HEK293 (cell line): ENCODE data around the gene MT1A.

Experiments used
- MEIS1 ChIP-seq: sonication (generic); formaldehyde crosslinking; IDR thresholded peaks from 2 replicates; pipeline ENCODE4 v1.8.1; 2022; ENCODE audit warnings: missing genetic modification reagents, mild to moderate bottlenecking, borderline replicate concordance
- ZNF157 ChIP-seq: fragments of 450-650 bp; formaldehyde crosslinking; IDR thresholded peaks from 2 replicates; pipeline ENCODE4 v1.5.1; 2016; ENCODE audit warnings: missing biosample characterization, missing genetic modification characterization
- ZNF214 ChIP-seq: fragments of 450-650 bp; formaldehyde crosslinking; IDR thresholded peaks from 2 replicates; pipeline ENCODE4 v1.5.1; 2017; ENCODE audit warnings: missing biosample characterization, mild to moderate bottlenecking, missing genetic modification characterization, borderline replicate concordance
- ZNF274 ChIP-seq, 2 experiments: fragments of 200-500 bp in 1 of 2; fragments of 450-650 bp in 1 of 2; sonication (Bioruptor generic) in 1 of 2; formaldehyde crosslinking in 1 of 2; IDR thresholded peaks; 2 replicates each; pipeline versions ENCODE4 v1.5.1 to v1.6.1; 2014 to 2016; ENCODE audit warnings: borderline replicate concordance in 1 of 2, inconsistent platforms in 1 of 2, low read length in 1 of 2, missing biosample characterization in 1 of 2, missing genetic modification characterization in 1 of 2
- TF ChIP-seq, protein P1 (sequence below): fragments of 450-650 bp; formaldehyde crosslinking; IDR thresholded peaks from 2 replicates; pipeline ENCODE4 v1.5.1; 2016; ENCODE audit warnings: missing biosample characterization, missing genetic modification characterization
- TF ChIP-seq, protein P2 (sequence below): fragments of 450-650 bp; formaldehyde crosslinking; IDR thresholded peaks from 2 replicates; pipeline ENCODE4 v1.5.1; 2016; ENCODE audit warnings: missing biosample characterization, missing genetic modification characterization

DNA sequence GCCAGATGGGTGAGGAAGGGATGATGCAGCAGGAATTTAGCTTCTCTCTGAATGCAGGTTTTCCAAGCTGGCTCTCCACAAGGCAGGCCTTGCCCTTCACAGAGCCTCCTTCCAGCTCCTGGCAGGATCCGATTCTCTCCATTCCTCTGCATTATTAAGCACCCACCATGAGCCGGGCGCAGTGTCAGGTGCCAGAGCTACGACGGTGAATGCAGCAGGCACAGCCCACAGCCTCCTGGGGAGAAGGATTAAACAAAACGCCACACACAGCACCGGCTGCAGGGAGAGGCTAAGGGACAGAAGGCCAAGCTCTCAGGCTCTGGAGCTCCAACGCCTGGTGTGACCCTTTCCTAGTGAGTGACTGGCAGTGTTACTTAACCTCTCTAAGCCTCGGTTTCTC, 37.1 kb upstream of the MT1A start:
- TF ChIP-seq, protein P1, sequence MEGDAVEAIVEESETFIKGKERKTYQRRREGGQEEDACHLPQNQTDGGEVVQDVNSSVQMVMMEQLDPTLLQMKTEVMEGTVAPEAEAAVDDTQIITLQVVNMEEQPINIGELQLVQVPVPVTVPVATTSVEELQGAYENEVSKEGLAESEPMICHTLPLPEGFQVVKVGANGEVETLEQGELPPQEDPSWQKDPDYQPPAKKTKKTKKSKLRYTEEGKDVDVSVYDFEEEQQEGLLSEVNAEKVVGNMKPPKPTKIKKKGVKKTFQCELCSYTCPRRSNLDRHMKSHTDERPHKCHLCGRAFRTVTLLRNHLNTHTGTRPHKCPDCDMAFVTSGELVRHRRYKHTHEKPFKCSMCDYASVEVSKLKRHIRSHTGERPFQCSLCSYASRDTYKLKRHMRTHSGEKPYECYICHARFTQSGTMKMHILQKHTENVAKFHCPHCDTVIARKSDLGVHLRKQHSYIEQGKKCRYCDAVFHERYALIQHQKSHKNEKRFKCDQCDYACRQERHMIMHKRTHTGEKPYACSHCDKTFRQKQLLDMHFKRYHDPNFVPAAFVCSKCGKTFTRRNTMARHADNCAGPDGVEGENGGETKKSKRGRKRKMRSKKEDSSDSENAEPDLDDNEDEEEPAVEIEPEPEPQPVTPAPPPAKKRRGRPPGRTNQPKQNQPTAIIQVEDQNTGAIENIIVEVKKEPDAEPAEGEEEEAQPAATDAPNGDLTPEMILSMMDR: no peak
- TF ChIP-seq ZNF214 (tag by site-specific recombination): no peak
- TF ChIP-seq, protein P2, sequence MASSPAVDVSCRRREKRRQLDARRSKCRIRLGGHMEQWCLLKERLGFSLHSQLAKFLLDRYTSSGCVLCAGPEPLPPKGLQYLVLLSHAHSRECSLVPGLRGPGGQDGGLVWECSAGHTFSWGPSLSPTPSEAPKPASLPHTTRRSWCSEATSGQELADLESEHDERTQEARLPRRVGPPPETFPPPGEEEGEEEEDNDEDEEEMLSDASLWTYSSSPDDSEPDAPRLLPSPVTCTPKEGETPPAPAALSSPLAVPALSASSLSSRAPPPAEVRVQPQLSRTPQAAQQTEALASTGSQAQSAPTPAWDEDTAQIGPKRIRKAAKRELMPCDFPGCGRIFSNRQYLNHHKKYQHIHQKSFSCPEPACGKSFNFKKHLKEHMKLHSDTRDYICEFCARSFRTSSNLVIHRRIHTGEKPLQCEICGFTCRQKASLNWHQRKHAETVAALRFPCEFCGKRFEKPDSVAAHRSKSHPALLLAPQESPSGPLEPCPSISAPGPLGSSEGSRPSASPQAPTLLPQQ (tag by site-specific recombination): no peak
- no peak for TF ChIP-seq ZNF274 (IDR thresholded peaks at IDR 0.05; ENCODE audit: low read length)
- no peak for TF ChIP-seq ZNF274 (tag by site-specific recombination; IDR thresholded peaks at IDR 0.05; ENCODE audit: borderline replicate concordance)
- no peak for TF ChIP-seq ZNF157 (tag by site-specific recombination)
- no peak for TF ChIP-seq MEIS1
